ENCODE data around the gene NRXN3.

The NRXN3 gene

GRCh38 chr14:78785265-78785664 lies 615.1 kb downstream of the NRXN3 start:
- no peak overlapping the region for H3K27ac ChIP-seq (ENCODE audit: low read depth, low read length, poor library complexity, severe bottlenecking)
- H3K9me2 ChIP-seq (ENCODE audit: low read depth, low read length) = no peaks in the 10 kb centered on the region
- H3K4me3 ChIP-seq (ENCODE audit: low read depth, low read length, poor library complexity, severe bottlenecking) = no peak overlapping the region
- no peaks in the 10 kb centered on the region for H3K9me3 ChIP-seq (ENCODE audit: low read length)
- no peaks in the 10 kb centered on the region for H3K79me2 ChIP-seq (ENCODE audit: insufficient read depth, low read length)
- H3K4me1 ChIP-seq (ENCODE audit: insufficient read depth, low read length, severe bottlenecking) = no peaks in the 10 kb centered on the region
- H3K27me3 ChIP-seq (ENCODE audit: insufficient read depth, low read length) = no peaks in the 10 kb centered on the region
- no peaks in the 10 kb centered on the region for H4K20me1 ChIP-seq (ENCODE audit: insufficient read depth, low read length)
- H3K36me3 ChIP-seq (ENCODE audit: insufficient read depth, low read length) = no peaks in the 10 kb centered on the region
- no peak overlapping the region for H2AFZ ChIP-seq (ENCODE audit: low read length)
- H3K4me2 ChIP-seq (ENCODE audit: low read length) = no peak overlapping the region
- no peak overlapping the region for H3K9ac ChIP-seq (ENCODE audit: low read length)
- H3F3A ChIP-seq (ENCODE audit: insufficient read depth, low read length) = no peaks in the 10 kb centered on the region
- no peak for TF ChIP-seq EZH2 (IDR thresholded peaks at IDR 0.05; ENCODE audit: borderline replicate concordance, low read length)
- no peak for TF ChIP-seq CTCF (IDR thresholded peaks at IDR 0.05; ENCODE audit: low read length)

GRCh38 chr14:78788467-78789360 lies 618.5 kb downstream of the NRXN3 start:
- Histone ChIP-seq H3K9ac (ENCODE audit: low read length) (no peak overlapping the region), H3K4me2 (ENCODE audit: low read length) (no peak overlapping the region), H3K36me3 (ENCODE audit: insufficient read depth, low read length) (no peaks in the 10 kb centered on the region), H3K9me2 (ENCODE audit: low read depth, low read length) (no peaks in the 10 kb centered on the region), H3K4me1 (ENCODE audit: insufficient read depth, low read length, severe bottlenecking) (no peaks in the 10 kb centered on the region), H4K20me1 (ENCODE audit: insufficient read depth, low read length) (no peaks in the 10 kb centered on the region), H3K27ac (ENCODE audit: low read depth, low read length, poor library complexity, severe bottlenecking) (no peak overlapping the region), H3K79me2 (ENCODE audit: insufficient read depth, low read length) (no peaks in the 10 kb centered on the region), H2AFZ (ENCODE audit: low read length) (no peak overlapping the region), H3K9me3 (ENCODE audit: low read length) (no peaks in the 10 kb centered on the region), H3K27me3 (ENCODE audit: insufficient read depth, low read length) (no peaks in the 10 kb centered on the region), H3F3A (ENCODE audit: insufficient read depth, low read length) (no peaks in the 10 kb centered on the region), H3K4me3 (ENCODE audit: low read depth, low read length, poor library complexity, severe bottlenecking) (no peak overlapping the region)
- no peak for TF ChIP-seq EZH2 (IDR thresholded peaks at IDR 0.05; ENCODE audit: borderline replicate concordance, low read length)
- no peak for TF ChIP-seq CTCF (IDR thresholded peaks at IDR 0.05; ENCODE audit: low read length)

GRCh38 chr14:78790271-78790670 lies 620.1 kb downstream of the NRXN3 start:
- no peaks in the 10 kb centered on the region for H3F3A ChIP-seq (ENCODE audit: insufficient read depth, low read length)
- H3K27me3 ChIP-seq (ENCODE audit: insufficient read depth, low read length) = no peaks in the 10 kb centered on the region
- H2AFZ ChIP-seq (ENCODE audit: low read length) = no peak overlapping the region
- no peaks in the 10 kb centered on the region for H3K9me2 ChIP-seq (ENCODE audit: low read depth, low read length)
- no peaks in the 10 kb centered on the region for H4K20me1 ChIP-seq (ENCODE audit: insufficient read depth, low read length)
- H3K27ac ChIP-seq (ENCODE audit: low read depth, low read length, poor library complexity, severe bottlenecking) = no peak overlapping the region
- no peaks in the 10 kb centered on the region for H3K36me3 ChIP-seq (ENCODE audit: insufficient read depth, low read length)
- no peak overlapping the region for H3K4me2 ChIP-seq (ENCODE audit: low read length)
- no peaks in the 10 kb centered on the region for H3K9me3 ChIP-seq (ENCODE audit: low read length)
- TF ChIP-seq CTCF (IDR thresholded peaks at IDR 0.05; ENCODE audit: low read length) (peak; percentile 17; the same call in 1 of the 2 replicates), EZH2 (IDR thresholded peaks at IDR 0.05; ENCODE audit: borderline replicate concordance, low read length) (no peak)
- no peaks in the 10 kb centered on the region for H3K4me1 ChIP-seq (ENCODE audit: insufficient read depth, low read length, severe bottlenecking)
- no peak overlapping the region for H3K9ac ChIP-seq (ENCODE audit: low read length)
- no peak overlapping the region for H3K4me3 ChIP-seq (ENCODE audit: low read depth, low read length, poor library complexity, severe bottlenecking)
- H3K79me2 ChIP-seq (ENCODE audit: insufficient read depth, low read length) = no peaks in the 10 kb centered on the region

All from OCI-LY1 (cell line).